Neural cell (in vitro differentiated cells): ENCODE measurements around the gene MDFIC2. TPM values are rescaled to one million over a fixed set of nuclear protein-coding genes. Genes with fewer than 3 reads are reported as not detected.

Source experiments
- H2AFZ ChIP-seq: fragments of 200-600, 300-800 bp; sonication (generic), shearing (Covaris generic); 2 replicates; pipeline ENCODE4 v1.6.0; 2014; ENCODE audit warnings: low read depth, mild to moderate bottlenecking, antibody characterized with exemption, low read length, moderate library complexity
- H3F3A ChIP-seq: fragments of 200-600 bp; shearing (Covaris generic); 2 replicates; pipeline ENCODE4 v1.6.1; 2016; ENCODE audit warnings: mild to moderate bottlenecking, moderate library complexity, mixed read lengths, antibody characterized with exemption, low read length; ENCODE audit not compliant: insufficient read depth, poor library complexity, severe bottlenecking
- H3K27ac ChIP-seq: fragments of 200-600, 300-800 bp; sonication (generic), shearing (Covaris generic); 2 replicates; pipeline ENCODE4 v1.5.1; 2014; ENCODE audit warnings: mild to moderate bottlenecking, low read length, moderate library complexity
- H3K27me3 ChIP-seq: fragments of 300-800, 200-600 bp; sonication (generic), shearing (Covaris generic); 2 replicates; pipeline ENCODE4 v1.6.0; 2014; ENCODE audit warnings: mild to moderate bottlenecking, low read depth, low read length, moderate library complexity; ENCODE audit not compliant: insufficient read depth
- H3K36me3 ChIP-seq: fragments of 300-800, 200-600 bp; sonication (generic), shearing (Covaris generic); 2 replicates; pipeline ENCODE4 v1.5.1; 2014; ENCODE audit warnings: mild to moderate bottlenecking, antibody characterized with exemption, low read length, moderate library complexity; ENCODE audit not compliant: insufficient read depth
- H3K4me2 ChIP-seq: fragments of 300-800, 200-600 bp; sonication (generic), shearing (Covaris generic); 2 replicates; pipeline ENCODE4 v1.6.0; 2014; ENCODE audit warnings: mild to moderate bottlenecking, low read length
- H3K4me3 ChIP-seq: fragments of 300-800, 200-600 bp; sonication (generic), shearing (Covaris generic); 2 replicates; pipeline ENCODE4 v1.5.1; 2014; ENCODE audit warnings: mild to moderate bottlenecking, low read length, moderate library complexity
- H3K79me2 ChIP-seq: fragments of 200-600 bp; shearing (Covaris generic); replicated peaks from 2 replicates; pipeline ENCODE4 v1.6.0; 2014; ENCODE audit warnings: mild to moderate bottlenecking, low read length, moderate library complexity; ENCODE audit not compliant: insufficient read depth
- H3K9ac ChIP-seq: fragments of 300-800, 200-600 bp; sonication (generic), shearing (Covaris generic); 2 replicates; pipeline ENCODE4 v1.6.1; 2016; ENCODE audit warnings: mild to moderate bottlenecking, low read length, mixed read lengths
- H3K9me2 ChIP-seq: fragments of 200-600 bp; shearing (Covaris generic); 2 replicates; pipeline ENCODE4 v1.6.1; 2016; ENCODE audit warnings: mild to moderate bottlenecking, low read length, mixed read lengths; ENCODE audit not compliant: insufficient read depth
- H3K9me3 ChIP-seq: fragments of 200-600, 300-800 bp; sonication (generic), shearing (Covaris generic); 2 replicates; pipeline ENCODE4 v1.6.1; 2016; ENCODE audit warnings: mild to moderate bottlenecking, mixed run types, low read length, moderate library complexity, mixed read lengths
- H4K20me1 ChIP-seq: fragments of 200-600 bp; shearing (Covaris generic); 2 replicates; pipeline ENCODE4 v1.6.1; 2016; ENCODE audit warnings: mild to moderate bottlenecking, mixed run types; ENCODE audit not compliant: insufficient read depth
- EP300 ChIP-seq: fragments of 450-650 bp; conservative IDR thresholded peaks from 2 replicates; pipeline ENCODE4 v1.6.1; 2014; ENCODE audit warnings: antibody characterized with exemption, mild to moderate bottlenecking, moderate library complexity; ENCODE audit not compliant: poor library complexity, severe bottlenecking
- EZH2 ChIP-seq: fragments of 200-600, 300-800 bp; shearing (Covaris generic), sonication (generic); IDR thresholded peaks from 2 replicates; pipeline ENCODE4 v1.6.1; 2014; ENCODE audit warnings: antibody characterized with exemption, low read length, borderline replicate concordance, mild to moderate bottlenecking; ENCODE audit not compliant: insufficient read depth, poor library complexity, severe bottlenecking
- MXI1 ChIP-seq: fragments of 450-650 bp; conservative IDR thresholded peaks from 2 replicates; pipeline ENCODE4 v1.6.1; 2014; ENCODE audit warnings: antibody characterized with exemption, mild to moderate bottlenecking; ENCODE audit not compliant: poor library complexity, severe bottlenecking
- POLR2AphosphoS5 ChIP-seq: IDR thresholded peaks from 2 replicates; pipeline ENCODE4 v1.6.1; 2012
- RAD21 ChIP-seq: fragments of 450-650 bp; conservative IDR thresholded peaks from 2 replicates; pipeline ENCODE4 v1.6.1; 2014; ENCODE audit warnings: antibody characterized with exemption, mild to moderate bottlenecking, moderate library complexity
- SMC3 ChIP-seq: fragments of 450-650 bp; conservative IDR thresholded peaks from 2 replicates; pipeline ENCODE4 v1.6.1; 2014; ENCODE audit warnings: antibody characterized with exemption, mild to moderate bottlenecking, moderate library complexity; ENCODE audit not compliant: poor library complexity
- TAF1 ChIP-seq: IDR thresholded peaks from 2 replicates; pipeline ENCODE4 v1.6.1; 2012; ENCODE audit warnings: low read depth
- polyA plus RNA-seq: library from polyadenylated mRNA; depleted of rRNA; stranded (reverse); fragments of >200 nt; gene quantifications from 2 replicates; pipeline ENCODE4 v1.2.3, GENCODE V29; 2014
- TF ChIP-seq, protein P1 (sequence below): fragments of 450-650 bp; IDR thresholded peaks from 2 replicates; pipeline ENCODE4 v1.5.1; 2014; ENCODE audit warnings: antibody characterized with exemption, mild to moderate bottlenecking, moderate library complexity; ENCODE audit not compliant: poor library complexity, severe bottlenecking
- TF ChIP-seq, protein P2 (sequence below): IDR thresholded peaks from 2 replicates; pipeline ENCODE4 v1.6.1; 2012; ENCODE audit warnings: borderline replicate concordance

The MDFIC2 gene
- polyA plus RNA-seq, 1 donor from 2014 or later, result not detected

DNA sequence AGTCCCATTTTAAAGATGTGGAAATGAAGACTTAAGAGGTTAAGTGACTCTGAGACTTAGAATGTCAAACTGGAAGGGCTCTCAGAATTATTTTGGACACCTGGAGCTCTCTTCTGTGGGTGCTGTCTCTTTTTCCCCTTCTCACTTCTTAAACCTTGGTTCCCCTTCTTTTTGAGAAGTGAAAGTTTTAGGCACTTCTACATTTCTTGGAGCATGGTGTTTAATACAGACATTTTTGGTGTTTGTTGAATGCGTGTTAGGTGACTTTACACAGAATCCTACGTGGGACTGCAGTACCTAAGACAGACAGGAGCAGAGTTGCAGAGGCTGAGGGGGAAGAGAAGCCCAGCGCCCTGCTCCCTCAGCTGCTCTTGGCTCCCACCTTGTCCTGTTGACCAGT, 133.3 kb downstream of the MDFIC2 start:
- Histone ChIP-seq H2AFZ (no peak overlapping the region), H3F3A (no peaks in the 10 kb centered on the region), H3K36me3 (no peaks in the 10 kb centered on the region), H3K27me3 (no peaks in the 10 kb centered on the region), H3K27ac (no peak overlapping the region), H3K9me2 (no peaks in the 10 kb centered on the region), H3K4me2 (no peak overlapping the region), H4K20me1 (no peaks in the 10 kb centered on the region), H3K9me3 (no peaks in the 10 kb centered on the region), H3K79me2 (no peaks in the 10 kb centered on the region), H3K9ac (no peak overlapping the region), H3K4me3 (no peak overlapping the region)
- TF ChIP-seq EZH2 (no peak), MXI1 (no peak), POLR2AphosphoS5 (no peak), EP300 (no peak), TAF1 (no peak), RAD21 (no peak), SMC3 (no peak)
- TF ChIP-seq, protein P1, sequence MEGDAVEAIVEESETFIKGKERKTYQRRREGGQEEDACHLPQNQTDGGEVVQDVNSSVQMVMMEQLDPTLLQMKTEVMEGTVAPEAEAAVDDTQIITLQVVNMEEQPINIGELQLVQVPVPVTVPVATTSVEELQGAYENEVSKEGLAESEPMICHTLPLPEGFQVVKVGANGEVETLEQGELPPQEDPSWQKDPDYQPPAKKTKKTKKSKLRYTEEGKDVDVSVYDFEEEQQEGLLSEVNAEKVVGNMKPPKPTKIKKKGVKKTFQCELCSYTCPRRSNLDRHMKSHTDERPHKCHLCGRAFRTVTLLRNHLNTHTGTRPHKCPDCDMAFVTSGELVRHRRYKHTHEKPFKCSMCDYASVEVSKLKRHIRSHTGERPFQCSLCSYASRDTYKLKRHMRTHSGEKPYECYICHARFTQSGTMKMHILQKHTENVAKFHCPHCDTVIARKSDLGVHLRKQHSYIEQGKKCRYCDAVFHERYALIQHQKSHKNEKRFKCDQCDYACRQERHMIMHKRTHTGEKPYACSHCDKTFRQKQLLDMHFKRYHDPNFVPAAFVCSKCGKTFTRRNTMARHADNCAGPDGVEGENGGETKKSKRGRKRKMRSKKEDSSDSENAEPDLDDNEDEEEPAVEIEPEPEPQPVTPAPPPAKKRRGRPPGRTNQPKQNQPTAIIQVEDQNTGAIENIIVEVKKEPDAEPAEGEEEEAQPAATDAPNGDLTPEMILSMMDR, result no peak
- TF ChIP-seq, protein P2, sequence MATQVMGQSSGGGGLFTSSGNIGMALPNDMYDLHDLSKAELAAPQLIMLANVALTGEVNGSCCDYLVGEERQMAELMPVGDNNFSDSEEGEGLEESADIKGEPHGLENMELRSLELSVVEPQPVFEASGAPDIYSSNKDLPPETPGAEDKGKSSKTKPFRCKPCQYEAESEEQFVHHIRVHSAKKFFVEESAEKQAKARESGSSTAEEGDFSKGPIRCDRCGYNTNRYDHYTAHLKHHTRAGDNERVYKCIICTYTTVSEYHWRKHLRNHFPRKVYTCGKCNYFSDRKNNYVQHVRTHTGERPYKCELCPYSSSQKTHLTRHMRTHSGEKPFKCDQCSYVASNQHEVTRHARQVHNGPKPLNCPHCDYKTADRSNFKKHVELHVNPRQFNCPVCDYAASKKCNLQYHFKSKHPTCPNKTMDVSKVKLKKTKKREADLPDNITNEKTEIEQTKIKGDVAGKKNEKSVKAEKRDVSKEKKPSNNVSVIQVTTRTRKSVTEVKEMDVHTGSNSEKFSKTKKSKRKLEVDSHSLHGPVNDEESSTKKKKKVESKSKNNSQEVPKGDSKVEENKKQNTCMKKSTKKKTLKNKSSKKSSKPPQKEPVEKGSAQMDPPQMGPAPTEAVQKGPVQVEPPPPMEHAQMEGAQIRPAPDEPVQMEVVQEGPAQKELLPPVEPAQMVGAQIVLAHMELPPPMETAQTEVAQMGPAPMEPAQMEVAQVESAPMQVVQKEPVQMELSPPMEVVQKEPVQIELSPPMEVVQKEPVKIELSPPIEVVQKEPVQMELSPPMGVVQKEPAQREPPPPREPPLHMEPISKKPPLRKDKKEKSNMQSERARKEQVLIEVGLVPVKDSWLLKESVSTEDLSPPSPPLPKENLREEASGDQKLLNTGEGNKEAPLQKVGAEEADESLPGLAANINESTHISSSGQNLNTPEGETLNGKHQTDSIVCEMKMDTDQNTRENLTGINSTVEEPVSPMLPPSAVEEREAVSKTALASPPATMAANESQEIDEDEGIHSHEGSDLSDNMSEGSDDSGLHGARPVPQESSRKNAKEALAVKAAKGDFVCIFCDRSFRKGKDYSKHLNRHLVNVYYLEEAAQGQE, result no peak

DNA sequence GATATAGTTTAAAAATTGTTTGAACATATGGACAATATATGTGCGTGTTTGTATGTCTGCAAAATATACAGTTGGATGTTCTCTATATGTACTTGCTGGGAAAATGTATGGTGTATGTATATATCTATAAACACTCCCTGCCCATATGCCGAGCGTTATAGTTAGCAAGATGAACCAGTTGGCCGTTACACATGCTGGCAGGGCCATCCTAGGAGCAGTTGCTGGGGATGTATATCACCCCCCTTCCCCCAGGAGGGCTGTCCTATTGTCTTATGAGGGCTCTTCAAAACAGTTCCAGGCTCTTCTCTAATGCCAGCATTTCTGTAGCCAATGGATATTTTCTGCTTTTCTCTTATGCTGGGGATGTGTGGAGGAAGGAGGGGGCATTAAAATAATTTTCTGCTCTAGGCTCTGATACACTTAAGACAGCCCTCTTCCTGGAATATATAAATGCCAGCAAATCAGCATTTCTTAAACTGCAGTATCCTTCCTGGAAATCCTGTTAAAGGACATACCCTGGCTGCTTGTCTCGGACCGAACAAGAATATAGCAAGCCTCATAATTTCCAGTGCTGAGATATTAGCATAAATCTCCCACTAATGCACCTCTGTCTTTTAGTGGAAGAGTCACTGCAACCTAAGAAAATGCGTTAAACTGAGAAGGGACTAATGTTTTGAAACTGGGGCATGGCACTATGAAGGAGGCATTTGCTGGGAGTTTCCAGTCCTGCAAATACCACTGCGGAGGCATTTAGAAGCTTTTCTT, 134.4 kb downstream of the MDFIC2 start:
- no peaks in the 10 kb centered on the region for H3K9me2 ChIP-seq
- no peaks in the 10 kb centered on the region for H3K9me3 ChIP-seq
- H3K4me3 ChIP-seq, result no peak overlapping the region
- no peaks in the 10 kb centered on the region for H3F3A ChIP-seq
- H3K9ac ChIP-seq, result no peak overlapping the region
- no peak overlapping the region for H3K4me2 ChIP-seq
- no peaks in the 10 kb centered on the region for H3K36me3 ChIP-seq
- H4K20me1 ChIP-seq, result no peaks in the 10 kb centered on the region
- no peak overlapping the region for H2AFZ ChIP-seq
- H3K27ac ChIP-seq, result no peak overlapping the region
- H3K27me3 ChIP-seq, result no peaks in the 10 kb centered on the region
- no peaks in the 10 kb centered on the region for H3K79me2 ChIP-seq
- TF ChIP-seq TAF1 (no peak), POLR2AphosphoS5 (no peak)
- TF ChIP-seq, protein P1, result no peak
